ENCODE data around the gene OSBPL6. TPM values are rescaled to one million over a fixed set of nuclear protein-coding genes. Genes with fewer than 3 reads are reported as not detected.

The OSBPL6 gene
- total and polyA plus RNA-seq, 9 of the 15 experiments (the other 6 are each of a cell fraction or from before 2014, with no cell fraction given) = 3.4 to 12.7 (median 9.3) TPM

- 0% methylated on average over 1 of the region's 1 CpG for WGBS (ENCODE audit: insufficient coverage, low coverage, missing lambda C conversion rate)
- peak overlapping the region; percentile 20 to 47; a peak in 1 of 4 replicates for H3K9ac ChIP-seq (ENCODE audit: insufficient read depth in 1 of 2, low read depth in 2 of 2, low read length in 2 of 2)
- ATAC-seq (peak; percentile 90), FAIRE-seq (peak; percentile 84), DNase-seq (ENCODE audit: extremely low read depth in 1 of 4, low spot score in 3 of 4) (peak in 2 of 4 experiments; percentile 63 to 74)
- intact Hi-C loops (cut with micrococcal nuclease) = no loop called here
- H3K36me3 ChIP-seq (ENCODE audit: control insufficient read depth, insufficient read depth, low read length) = peaks cover 59% of the 10 kb centered on the region; the same call in 2 of the 3 replicates
- H3K27ac ChIP-seq (ENCODE audit: extremely low read depth, low read depth, low read length) = peak overlapping the region; percentile 69
- no peaks in the 10 kb centered on the region for H3K9me1 ChIP-seq (ENCODE audit: control insufficient read depth, insufficient read depth, low read length)
- no peak overlapping the region for H3K4me3 ChIP-seq
- H3K79me2 ChIP-seq (ENCODE audit: control insufficient read depth, insufficient read depth, low read length) = no peaks in the 10 kb centered on the region
- no peaks in the 10 kb centered on the region for H4K20me1 ChIP-seq (replicated peaks; ENCODE audit: control insufficient read depth, insufficient read depth, low read length)
- no TSS peak for BruUV-seq (replicated peaks)
- ChIA-PET POLR2A (interaction anchor here (1.0 to 2.2 kb wide), 6 partner anchors 9 to 292 kb away, joined by 3 to 21 read pairs (median 7); partner anchors contain the start of genes PJVK and PRKRA), CTCF (ENCODE audit: low intra/inter-chr PET ratio) (no interaction called here)
- no peaks in the 10 kb centered on the region for H3K9me3 ChIP-seq (replicated peaks; ENCODE audit: control insufficient read depth, insufficient read depth, low read depth, low read length)
- peak overlapping the region; percentile 53 for H3K4me2 ChIP-seq (ENCODE audit: insufficient read depth, low read length)
- H3K4me1 ChIP-seq (replicated peaks in 1 of 2; ENCODE audit: control insufficient read depth in 2 of 2, insufficient read depth in 2 of 2, low read length in 2 of 2) = peaks cover 18 to 23% of the 10 kb centered on the region in 2 experiments
- H3K27me3 ChIP-seq (ENCODE audit: control insufficient read depth in 2 of 2, insufficient read depth in 2 of 2, low read length in 2 of 2) = no peaks in the 10 kb centered on the region
- H2AFZ ChIP-seq (ENCODE audit: low read depth, low read length) = peak overlapping the region; percentile 71
- in situ Hi-C loops (cut with MboI) = no loop called here
- TF ChIP-seq ZNF766 (CRISPR knock-in tag; conservative IDR thresholded peaks at IDR 0.05) = no peak
- TF ChIP-seq ASH1L (IDR thresholded peaks at IDR 0.05; ENCODE audit: borderline replicate concordance, low read depth, partially characterized antibody) = no peak
- TF ChIP-seq SFPQ (IDR thresholded peaks at IDR 0.05; ENCODE audit: low read depth, low read length) = no peak
- peak; percentile 85 for TF ChIP-seq SMARCE1 (IDR thresholded peaks at IDR 0.05)
- no peak for TF ChIP-seq NBN (IDR thresholded peaks at IDR 0.05; ENCODE audit: low read depth)
- TF ChIP-seq MYC (IDR thresholded peaks at IDR 0.05; ENCODE audit: low read depth, low read length) = no peak
- TF ChIP-seq MYC (CRISPR knock-in tag; IDR thresholded peaks at IDR 0.05; ENCODE audit: borderline replicate concordance, low read depth) = no peak
- no peak for TF ChIP-seq SMAD3 (CRISPR knock-in tag; conservative IDR thresholded peaks at IDR 0.05)
- TF ChIP-seq COPS2 (conservative IDR thresholded peaks at IDR 0.05) = no peak
- TF ChIP-seq CREBBP (IDR thresholded peaks at IDR 0.05; ENCODE audit: low read depth, low read length) = no peak
- TF ChIP-seq ZNF512 (tag; IDR thresholded peaks at IDR 0.05) = no peak
- no peak for TF ChIP-seq ZNF277 (CRISPR knock-in tag; IDR thresholded peaks at IDR 0.05; ENCODE audit: borderline replicate concordance)
- TF ChIP-seq CEBPZ (IDR thresholded peaks at IDR 0.05; ENCODE audit: borderline replicate concordance, low read depth, low read length) = no peak
- TF ChIP-seq KHSRP (IDR thresholded peaks at IDR 0.05) = no peak
- peak; percentile 5; the same call in 1 of the 2 replicates for TF ChIP-seq ZNF644 (tag; IDR thresholded peaks at IDR 0.05; ENCODE audit: low read depth)
Measured at GRCh38 chr2:178428396-178428806, 234.1 kb downstream of the OSBPL6 start.
